Hematopoietic multipotent progenitor cell treated with erythropoietin and hydrocortisone succinate and interleukin-3 and kit ligand, for 6 days (in vitro differentiated cells): Measurements from ENCODE around the gene ZDHHC11.
"Not testable (repeated sequence)": the region's sequence is repeated elsewhere in the genome, so short reads cannot be mapped to it uniquely, and the experiment has no call there.

Experiments
- DNase-seq: peaks from one replicate; pipeline ENCODE4 v3.0.0-alpha.2; 2015

ZDHHC11 gene

GRCh38 chr5:758698-759053 lies 92.1 kb downstream of the ZDHHC11 start:
- DNase-seq = no peak

DNA sequence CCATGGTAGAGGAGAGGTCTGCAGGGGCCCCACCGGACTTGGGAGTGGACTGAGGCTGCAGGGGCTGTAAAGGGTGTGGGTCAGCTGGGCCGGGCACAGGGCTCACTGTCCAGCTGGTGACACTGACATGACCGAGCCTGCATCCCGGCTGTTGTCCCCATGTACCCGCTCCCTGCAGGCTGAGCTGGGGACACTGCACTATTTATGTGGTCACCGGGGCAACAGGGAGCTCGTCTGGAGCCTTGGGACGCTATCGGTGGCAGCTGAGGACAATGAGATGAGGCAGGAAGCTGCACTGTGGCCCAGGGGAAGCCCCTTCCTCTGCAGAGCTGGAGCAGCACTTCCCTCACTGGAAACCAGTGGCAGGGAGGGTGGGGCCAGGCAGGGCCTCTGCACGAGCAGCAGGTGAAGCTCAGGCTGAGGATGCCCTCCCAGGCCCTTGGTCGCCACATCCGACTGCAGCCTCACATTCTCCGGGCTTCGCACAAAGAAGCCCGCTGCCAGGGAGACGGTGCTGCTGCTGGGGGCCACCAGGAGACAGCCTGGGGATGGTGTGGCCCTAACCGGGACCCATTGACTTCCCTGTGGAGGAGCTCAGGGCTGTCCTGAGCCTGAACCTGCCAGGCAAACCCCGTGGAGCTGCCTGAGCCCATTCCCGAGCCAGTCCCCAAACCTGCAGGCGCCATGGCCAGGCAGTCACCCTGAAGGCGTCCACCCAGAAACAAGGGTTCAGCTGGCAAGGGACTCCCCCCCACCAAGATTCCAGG lies 92.7 kb downstream of the ZDHHC11 start:
- DNase-seq = no peak

- no peak for DNase-seq
Measured at GRCh38 chr5:757346-757930, 93.3 kb downstream of the ZDHHC11 start.

- no peak for DNase-seq
Measured at GRCh38 chr5:756865-757345, 93.9 kb downstream of the ZDHHC11 start.

GRCh38 chr5:756171-756570 lies 94.6 kb downstream of the ZDHHC11 start:
- DNase-seq = no peak

DNA sequence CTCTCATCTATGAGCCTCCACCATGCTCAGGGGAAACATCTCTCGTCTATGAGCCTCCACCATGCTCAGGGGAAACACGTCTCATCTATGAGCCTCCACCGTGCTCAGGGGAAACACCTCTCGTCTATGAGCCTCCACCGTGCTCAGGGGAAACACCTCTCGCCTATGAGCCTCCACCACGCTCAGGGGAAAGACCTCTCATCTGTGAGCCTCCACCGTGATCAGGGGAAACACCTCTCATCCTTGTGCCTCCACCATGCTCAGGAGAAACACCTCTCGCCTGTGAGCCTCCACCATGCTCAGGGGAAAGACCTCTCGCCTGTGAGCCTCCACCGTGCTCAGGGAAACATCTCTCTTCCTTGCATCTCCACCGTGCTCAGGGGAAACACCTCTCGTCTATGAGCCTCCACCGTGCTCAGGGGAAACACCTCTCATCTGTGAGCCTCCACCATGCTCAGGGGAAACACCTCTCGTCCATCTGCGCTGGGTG lies 96.6 kb downstream of the ZDHHC11 start:
- not testable (repeated sequence) for DNase-seq

DNA sequence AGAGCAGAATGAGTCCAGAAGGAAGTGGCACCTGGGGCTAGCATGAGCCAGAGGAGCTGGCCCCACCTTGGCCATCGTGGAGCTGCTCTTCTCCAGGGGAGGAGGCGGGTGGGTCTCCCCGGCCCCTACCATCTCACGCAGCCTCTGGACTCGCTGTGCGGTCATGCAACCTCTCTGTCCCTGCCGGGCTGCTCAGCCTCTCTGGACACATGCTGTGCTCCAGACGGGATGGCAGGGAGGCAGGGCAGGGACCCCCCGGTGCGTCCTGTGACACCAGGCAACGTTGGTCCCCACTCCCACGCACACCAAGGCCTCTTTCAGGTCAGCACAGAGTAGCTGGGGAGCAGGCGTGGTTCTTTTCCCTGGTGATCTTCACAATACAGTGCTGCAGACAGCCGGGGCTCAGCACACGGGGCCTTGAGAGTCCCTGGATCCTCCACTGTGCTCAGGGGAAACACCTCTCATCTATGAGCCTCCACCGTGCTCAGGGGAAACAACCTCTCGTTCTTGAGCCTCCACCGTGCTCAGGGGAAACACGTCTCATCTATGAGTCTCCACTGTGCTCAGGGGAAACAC lies 97.1 kb downstream of the ZDHHC11 start:
- DNase-seq = not testable (repeated sequence)

DNA sequence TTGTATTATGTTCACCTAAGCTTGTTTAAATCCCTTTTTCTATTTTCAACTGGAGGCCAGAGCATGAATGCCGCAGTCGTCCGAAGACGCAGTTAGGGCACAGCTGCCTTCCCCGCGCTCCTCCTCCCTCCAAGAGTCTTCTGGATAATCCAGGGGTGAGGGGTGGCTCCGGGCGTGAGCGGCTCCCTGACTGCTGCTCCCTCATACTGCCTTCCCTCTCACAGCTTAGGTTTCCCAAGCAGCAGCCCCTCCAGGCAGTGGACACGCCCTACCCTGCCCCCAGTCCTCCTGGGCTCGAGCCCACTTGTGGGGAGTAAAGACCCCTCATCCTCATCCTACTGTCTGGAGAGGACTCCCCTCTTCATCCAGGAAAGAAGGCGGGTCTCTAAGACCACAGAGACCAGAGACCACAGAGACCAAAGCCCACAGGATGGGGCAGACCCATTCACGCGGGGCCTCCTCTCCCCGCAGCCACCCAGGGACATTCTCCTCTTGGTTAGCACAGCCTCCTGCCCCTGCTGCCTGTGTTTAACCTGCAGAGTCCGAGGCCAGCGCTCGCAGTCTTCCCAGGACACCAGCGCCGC lies 98.2 kb downstream of the ZDHHC11 start:
- DNase-seq = not testable (repeated sequence)

- not testable (repeated sequence) for DNase-seq
Measured at GRCh38 chr5:751992-752391, 98.8 kb downstream of the ZDHHC11 start.

DNA sequence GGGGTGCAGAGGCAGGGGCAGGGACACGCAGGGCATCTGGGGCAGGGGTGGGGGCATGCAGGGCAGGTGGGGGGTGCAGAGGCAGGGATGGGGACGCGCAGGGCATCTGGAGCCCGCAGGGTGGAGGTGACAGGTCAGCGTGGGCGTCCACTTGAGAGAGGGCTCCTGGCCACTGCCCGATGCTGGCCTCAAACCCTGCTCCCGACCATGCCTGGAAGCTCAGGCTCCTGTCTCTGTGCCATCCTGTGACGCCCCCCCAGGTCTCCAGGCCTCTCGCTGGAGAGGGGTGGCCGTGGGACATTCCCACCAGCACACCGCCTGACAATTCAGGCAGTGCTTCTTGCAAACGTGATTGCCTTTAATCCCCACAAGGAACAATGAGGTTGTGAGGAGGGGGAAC lies 99.3 kb downstream of the ZDHHC11 start:
- DNase-seq = no peak

GRCh38 chr5:750226-750625 lies 100.6 kb downstream of the ZDHHC11 start:
- not testable (repeated sequence) for DNase-seq

- DNase-seq = no peak
Measured at GRCh38 chr5:749101-749670, 101.6 kb downstream of the ZDHHC11 start.

GRCh38 chr5:748011-748980 lies 102.5 kb downstream of the ZDHHC11 start:
- not testable (repeated sequence) for DNase-seq

- not testable (repeated sequence) for DNase-seq
Measured at GRCh38 chr5:747303-747844, 103.4 kb downstream of the ZDHHC11 start.

GRCh38 chr5:746258-746761 lies 104.5 kb downstream of the ZDHHC11 start:
- no peak for DNase-seq
